DOHH2 (cell line): Measurements from ENCODE around the gene SLC1A2.

Source experiments
- H3F3A ChIP-seq: fragments of 200-600 bp; sonication (generic), shearing (Covaris generic); 2 replicates; pipeline ENCODE4 v1.6.0; 2016; ENCODE audit warnings: antibody characterized with exemption, mild to moderate bottlenecking; ENCODE audit not compliant: control insufficient read depth, insufficient read depth
- H3K27ac ChIP-seq: fragments of 200-600 bp; sonication (generic); 2 replicates; pipeline ENCODE4 v1.5.1; 2014; ENCODE audit warnings: low read depth, mild to moderate bottlenecking, low read length, moderate library complexity
- H3K27me3 ChIP-seq: fragments of 200-600 bp; sonication (generic); 2 replicates; pipeline ENCODE4 v1.6.1; 2014; ENCODE audit warnings: mild to moderate bottlenecking, low read length, mixed read lengths; ENCODE audit not compliant: control insufficient read depth
- H3K36me3 ChIP-seq: fragments of 200-600 bp; sonication (generic); 2 replicates; pipeline ENCODE4 v1.6.1; 2014; ENCODE audit warnings: mild to moderate bottlenecking, low read length, moderate library complexity, mixed read lengths; ENCODE audit not compliant: control insufficient read depth
- H3K4me1 ChIP-seq: fragments of 200-600 bp; sonication (generic); 2 replicates; pipeline ENCODE4 v1.6.1; 2014; ENCODE audit warnings: mild to moderate bottlenecking, low read length, mixed read lengths; ENCODE audit not compliant: control insufficient read depth
- H3K4me2 ChIP-seq: fragments of 200-600 bp; sonication (generic); 2 replicates; pipeline ENCODE4 v1.6.0; 2014; ENCODE audit warnings: mild to moderate bottlenecking, low read length, moderate library complexity
- H3K4me3 ChIP-seq: fragments of 200-600 bp; sonication (generic); 2 replicates; pipeline ENCODE4 v1.5.1; 2014; ENCODE audit warnings: mild to moderate bottlenecking, low read length, mixed read lengths
- H3K79me2 ChIP-seq: fragments of 200-600 bp; sonication (generic); 2 replicates; pipeline ENCODE4 v1.6.1; 2014; ENCODE audit warnings: mild to moderate bottlenecking, low read length, mixed read lengths; ENCODE audit not compliant: control insufficient read depth
- H3K9me2 ChIP-seq: fragments of 200-600 bp; sonication (generic); replicated peaks from 2 replicates; pipeline ENCODE4 v1.6.1; 2014; ENCODE audit warnings: mild to moderate bottlenecking, low read length, mixed read lengths; ENCODE audit not compliant: control insufficient read depth
- H3K9me3 ChIP-seq: fragments of 200-600 bp; sonication (generic); 2 replicates; pipeline ENCODE4 v1.6.1; 2014; ENCODE audit warnings: antibody characterized with exemption, low read length, mixed read lengths; ENCODE audit not compliant: control insufficient read depth, insufficient read depth
- H4K20me1 ChIP-seq: fragments of 200-600 bp; sonication (generic); 2 replicates; pipeline ENCODE4 v1.6.0; 2014; ENCODE audit warnings: low read depth, mild to moderate bottlenecking, antibody characterized with exemption, low read length, moderate library complexity; ENCODE audit not compliant: control insufficient read depth, insufficient read depth
- CTCF ChIP-seq: fragments of 200-600 bp; sonication (generic); IDR thresholded peaks from one replicate; pipeline ENCODE4 v1.5.1; 2014; ENCODE audit warnings: antibody characterized with exemption, mild to moderate bottlenecking, low read depth, low read length; ENCODE audit not compliant: poor library complexity, severe bottlenecking
- EZH2phosphoT487 ChIP-seq: fragments of 200-600 bp; sonication (generic); IDR thresholded peaks from 2 replicates; pipeline ENCODE4 v1.6.1; 2017; ENCODE audit warnings: borderline replicate concordance, mild to moderate bottlenecking, antibody characterized with exemption, low read length, moderate library complexity, mixed read lengths

SLC1A2 gene

GRCh38 chr11:35288309-35288708 lies 131.0 kb downstream of the SLC1A2 start:
- TF ChIP-seq CTCF (no peak), EZH2phosphoT487 (no peak)
- Histone ChIP-seq H3K4me3 (no peak overlapping the region), H4K20me1 (no peaks in the 10 kb centered on the region), H3K79me2 (no peaks in the 10 kb centered on the region), H3K9me3 (no peaks in the 10 kb centered on the region), H3K4me1 (no peaks in the 10 kb centered on the region), H3K9me2 (no peaks in the 10 kb centered on the region), H3K27me3 (no peaks in the 10 kb centered on the region), H3F3A (no peaks in the 10 kb centered on the region), H3K4me2 (no peak overlapping the region), H3K27ac (no peak overlapping the region), H3K36me3 (no peaks in the 10 kb centered on the region)

DNA sequence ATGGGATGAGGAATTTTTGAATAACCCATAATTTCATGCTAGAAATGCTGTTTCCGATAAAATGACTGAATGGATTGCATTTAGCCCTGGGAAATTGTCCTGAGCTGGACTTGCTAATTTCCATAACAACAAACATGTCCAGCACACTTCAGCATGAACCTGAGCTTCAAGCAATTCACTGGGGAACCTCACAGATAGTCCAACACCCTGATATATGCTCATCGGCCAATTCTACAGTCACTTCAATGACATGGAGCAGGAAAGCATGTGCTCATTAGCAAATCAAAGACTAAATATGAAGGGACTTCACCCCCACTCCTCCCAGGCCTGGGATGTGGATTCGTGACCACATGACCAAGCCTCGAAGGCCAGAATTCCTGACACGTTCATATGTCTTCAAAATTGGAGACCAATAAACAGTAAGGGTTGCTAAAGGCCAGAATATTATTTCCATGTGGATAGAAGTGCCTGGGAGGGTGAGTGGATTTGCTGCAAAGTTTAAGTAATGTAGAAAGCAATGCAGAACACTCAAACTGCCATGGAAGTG lies 131.9 kb downstream of the SLC1A2 start:
- no peaks in the 10 kb centered on the region for H4K20me1 ChIP-seq
- no peaks in the 10 kb centered on the region for H3K9me3 ChIP-seq
- no peaks in the 10 kb centered on the region for H3K27me3 ChIP-seq
- H3K4me1 ChIP-seq = no peaks in the 10 kb centered on the region
- no peak overlapping the region for H3K27ac ChIP-seq
- no peaks in the 10 kb centered on the region for H3F3A ChIP-seq
- no peaks in the 10 kb centered on the region for H3K9me2 ChIP-seq
- no peak overlapping the region for H3K4me2 ChIP-seq
- no peaks in the 10 kb centered on the region for H3K36me3 ChIP-seq
- H3K4me3 ChIP-seq = no peak overlapping the region
- no peaks in the 10 kb centered on the region for H3K79me2 ChIP-seq
- TF ChIP-seq EZH2phosphoT487 = no peak
- no peak for TF ChIP-seq CTCF

- no peaks in the 10 kb centered on the region for H3K36me3 ChIP-seq
- no peaks in the 10 kb centered on the region for H3K27me3 ChIP-seq
- no peaks in the 10 kb centered on the region for H3K4me1 ChIP-seq
- H3K4me3 ChIP-seq = no peak overlapping the region
- H3K4me2 ChIP-seq = no peak overlapping the region
- no peaks in the 10 kb centered on the region for H3K79me2 ChIP-seq
- no peaks in the 10 kb centered on the region for H3K9me3 ChIP-seq
- TF ChIP-seq CTCF = no peak
- TF ChIP-seq EZH2phosphoT487 = no peak
- H4K20me1 ChIP-seq = no peaks in the 10 kb centered on the region
- H3K9me2 ChIP-seq = no peaks in the 10 kb centered on the region
- H3K27ac ChIP-seq = no peak overlapping the region
- H3F3A ChIP-seq = no peaks in the 10 kb centered on the region
These were observed 133.2 kb downstream of the SLC1A2 start for GRCh38 chr11:35286126-35286525.
